HG02623 (cell line): Measurements from ENCODE around the gene ZNF688.

Experiments
- ATAC-seq: cut with Tn5 transposase; IDR thresholded peaks from one replicate; pipeline ENCODE4 v1.9.1; 2021; ENCODE audit warnings: moderate library complexity; ENCODE audit not compliant: unreplicated experiment

The ZNF688 gene

GRCh38 chr16:30521873-30522641, 49.5 kb downstream of the ZNF688 start:
- ATAC-seq: no peak

GRCh38 chr16:30521476-30521872, 50.0 kb downstream of the ZNF688 start:
- no peak for ATAC-seq
